LNCAP (cell line): ENCODE data around the gene SNTG2.

Experiments used
- CTCF ChIP-seq: fragments of 450-650 bp; IDR thresholded peaks from 2 replicates; pipeline ENCODE4 v1.5.1; 2017; ENCODE audit warnings: mild to moderate bottlenecking

The SNTG2 gene

GRCh38 chr2:1245193-1245592, 294.5 kb downstream of the SNTG2 start:
- no peak for TF ChIP-seq CTCF

- no peak for TF ChIP-seq CTCF
Measured at GRCh38 chr2:1246239-1246638, 295.6 kb downstream of the SNTG2 start.

GRCh38 chr2:1246991-1247390, 296.3 kb downstream of the SNTG2 start:
- no peak for TF ChIP-seq CTCF

GRCh38 chr2:1248187-1248586, 297.5 kb downstream of the SNTG2 start:
- TF ChIP-seq CTCF = no peak

- no peak for TF ChIP-seq CTCF
Measured at GRCh38 chr2:1249897-1250687, 299.4 kb downstream of the SNTG2 start.

- TF ChIP-seq CTCF = no peak
Measured at GRCh38 chr2:1251520-1251919, 300.9 kb downstream of the SNTG2 start.

GRCh38 chr2:1253629-1254028, 303.0 kb downstream of the SNTG2 start:
- no peak for TF ChIP-seq CTCF
